DOHH2 (cell line): ENCODE results near the gene MYCBPAP.

Source experiments
- H3F3A ChIP-seq: fragments of 200-600 bp; sonication (generic), shearing (Covaris generic); 2 replicates; pipeline ENCODE4 v1.6.0; 2016; ENCODE audit warnings: antibody characterized with exemption, mild to moderate bottlenecking; ENCODE audit not compliant: control insufficient read depth, insufficient read depth
- H3K27ac ChIP-seq: fragments of 200-600 bp; sonication (generic); 2 replicates; pipeline ENCODE4 v1.5.1; 2014; ENCODE audit warnings: low read depth, mild to moderate bottlenecking, low read length, moderate library complexity
- H3K27me3 ChIP-seq: fragments of 200-600 bp; sonication (generic); 2 replicates; pipeline ENCODE4 v1.6.1; 2014; ENCODE audit warnings: mild to moderate bottlenecking, low read length, mixed read lengths; ENCODE audit not compliant: control insufficient read depth
- H3K36me3 ChIP-seq: fragments of 200-600 bp; sonication (generic); 2 replicates; pipeline ENCODE4 v1.6.1; 2014; ENCODE audit warnings: mild to moderate bottlenecking, low read length, moderate library complexity, mixed read lengths; ENCODE audit not compliant: control insufficient read depth
- H3K4me1 ChIP-seq: fragments of 200-600 bp; sonication (generic); 2 replicates; pipeline ENCODE4 v1.6.1; 2014; ENCODE audit warnings: mild to moderate bottlenecking, low read length, mixed read lengths; ENCODE audit not compliant: control insufficient read depth
- H3K4me2 ChIP-seq: fragments of 200-600 bp; sonication (generic); 2 replicates; pipeline ENCODE4 v1.6.0; 2014; ENCODE audit warnings: mild to moderate bottlenecking, low read length, moderate library complexity
- H3K4me3 ChIP-seq: fragments of 200-600 bp; sonication (generic); 2 replicates; pipeline ENCODE4 v1.5.1; 2014; ENCODE audit warnings: mild to moderate bottlenecking, low read length, mixed read lengths
- H3K79me2 ChIP-seq: fragments of 200-600 bp; sonication (generic); 2 replicates; pipeline ENCODE4 v1.6.1; 2014; ENCODE audit warnings: mild to moderate bottlenecking, low read length, mixed read lengths; ENCODE audit not compliant: control insufficient read depth
- H3K9me2 ChIP-seq: fragments of 200-600 bp; sonication (generic); replicated peaks from 2 replicates; pipeline ENCODE4 v1.6.1; 2014; ENCODE audit warnings: mild to moderate bottlenecking, low read length, mixed read lengths; ENCODE audit not compliant: control insufficient read depth
- H3K9me3 ChIP-seq: fragments of 200-600 bp; sonication (generic); 2 replicates; pipeline ENCODE4 v1.6.1; 2014; ENCODE audit warnings: antibody characterized with exemption, low read length, mixed read lengths; ENCODE audit not compliant: control insufficient read depth, insufficient read depth
- H4K20me1 ChIP-seq: fragments of 200-600 bp; sonication (generic); 2 replicates; pipeline ENCODE4 v1.6.0; 2014; ENCODE audit warnings: low read depth, mild to moderate bottlenecking, antibody characterized with exemption, low read length, moderate library complexity; ENCODE audit not compliant: control insufficient read depth, insufficient read depth
- EZH2phosphoT487 ChIP-seq: fragments of 200-600 bp; sonication (generic); IDR thresholded peaks from 2 replicates; pipeline ENCODE4 v1.6.1; 2017; ENCODE audit warnings: borderline replicate concordance, mild to moderate bottlenecking, antibody characterized with exemption, low read length, moderate library complexity, mixed read lengths
- TF ChIP-seq, protein P1 (sequence below): fragments of 200-600 bp; sonication (generic); IDR thresholded peaks from one replicate; pipeline ENCODE4 v1.5.1; 2014; ENCODE audit warnings: antibody characterized with exemption, mild to moderate bottlenecking, low read depth, low read length; ENCODE audit not compliant: poor library complexity, severe bottlenecking

Gene MYCBPAP

DNA sequence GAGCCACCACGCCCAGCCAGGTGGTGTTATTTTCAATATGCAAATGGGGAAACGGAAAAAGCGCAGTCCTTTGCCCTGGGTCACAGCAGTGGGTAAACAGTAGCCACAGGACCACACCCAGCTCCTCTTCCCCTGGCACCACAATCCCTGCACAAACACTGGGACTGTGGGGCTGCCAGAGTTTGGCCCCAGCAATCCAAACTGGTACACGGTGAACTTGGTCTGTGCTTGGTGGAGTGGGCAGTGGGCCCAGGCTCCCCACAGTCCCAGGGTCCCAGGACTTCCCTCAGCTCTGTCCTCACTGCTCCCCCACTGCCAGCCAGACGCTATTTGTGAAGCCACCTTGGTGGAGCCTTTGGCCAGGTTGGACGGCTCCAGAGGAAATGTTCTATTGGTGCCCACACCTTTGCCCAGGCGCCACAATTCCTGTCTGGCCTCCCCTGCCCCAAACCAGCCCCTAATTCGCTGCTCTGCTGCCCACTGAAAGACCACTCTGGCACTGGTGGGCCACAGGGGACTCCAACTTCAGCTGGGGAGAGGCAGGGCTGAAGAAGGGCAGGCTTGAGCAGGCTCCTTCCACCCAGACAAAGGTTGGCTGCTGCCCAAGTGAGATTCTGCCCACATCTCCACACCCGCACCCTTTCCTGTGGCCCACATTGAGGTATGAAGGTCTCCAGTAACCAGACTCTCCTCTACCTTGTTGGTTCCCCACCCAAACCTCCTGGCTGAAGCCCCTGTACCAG is 41.7 kb upstream of the MYCBPAP start:
- H3K36me3 ChIP-seq = no peaks in the 10 kb centered on the region
- no peaks in the 10 kb centered on the region for H3K9me2 ChIP-seq
- H3K9me3 ChIP-seq = no peaks in the 10 kb centered on the region
- no peak overlapping the region for H3K4me2 ChIP-seq
- H3K79me2 ChIP-seq = no peaks in the 10 kb centered on the region
- H3K27ac ChIP-seq = no peak overlapping the region
- H3F3A ChIP-seq = no peaks in the 10 kb centered on the region
- H3K27me3 ChIP-seq = no peaks in the 10 kb centered on the region
- no peak overlapping the region for H3K4me3 ChIP-seq
- peaks cover 5% of the 10 kb centered on the region for H3K4me1 ChIP-seq
- no peaks in the 10 kb centered on the region for H4K20me1 ChIP-seq
- no peak for TF ChIP-seq EZH2phosphoT487

DNA sequence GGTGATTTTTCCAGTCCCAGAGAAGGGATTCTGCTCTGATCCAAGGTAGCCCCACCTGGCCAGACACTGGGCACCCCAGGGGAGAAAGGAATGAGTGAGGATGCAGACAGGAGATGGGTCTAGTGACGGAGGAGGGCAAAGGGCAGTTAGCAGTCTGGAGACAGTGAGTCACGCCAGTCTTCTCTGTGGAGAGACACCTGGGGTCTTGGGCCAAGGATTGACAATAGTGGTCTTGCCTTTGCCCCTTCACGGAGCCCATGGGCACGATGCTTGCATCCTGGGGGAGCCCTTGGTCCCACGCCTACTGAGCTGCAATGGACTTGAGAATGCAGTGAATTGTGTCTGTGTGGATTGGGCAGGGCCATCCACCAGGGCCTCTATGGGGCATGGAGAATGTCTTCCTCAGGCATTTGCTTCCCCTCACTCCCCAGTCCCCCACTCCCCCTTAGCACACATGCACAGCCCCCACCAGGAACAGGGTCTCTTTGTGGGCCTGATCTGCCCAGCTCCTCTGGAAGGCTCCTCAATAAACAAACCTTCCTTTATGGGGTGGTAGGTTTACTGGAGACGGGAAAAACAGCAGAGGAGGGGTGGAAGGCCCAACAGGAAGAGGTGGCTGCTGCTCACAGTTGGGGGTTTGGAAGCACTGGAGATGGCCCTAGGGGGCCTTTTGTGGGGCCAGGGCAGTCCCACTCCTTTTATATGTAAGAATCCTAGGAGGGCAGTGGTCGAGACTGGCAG is 41.0 kb upstream of the MYCBPAP start:
- H3K9me3 ChIP-seq = no peaks in the 10 kb centered on the region
- no peak for TF ChIP-seq EZH2phosphoT487
- TF ChIP-seq, protein P1, sequence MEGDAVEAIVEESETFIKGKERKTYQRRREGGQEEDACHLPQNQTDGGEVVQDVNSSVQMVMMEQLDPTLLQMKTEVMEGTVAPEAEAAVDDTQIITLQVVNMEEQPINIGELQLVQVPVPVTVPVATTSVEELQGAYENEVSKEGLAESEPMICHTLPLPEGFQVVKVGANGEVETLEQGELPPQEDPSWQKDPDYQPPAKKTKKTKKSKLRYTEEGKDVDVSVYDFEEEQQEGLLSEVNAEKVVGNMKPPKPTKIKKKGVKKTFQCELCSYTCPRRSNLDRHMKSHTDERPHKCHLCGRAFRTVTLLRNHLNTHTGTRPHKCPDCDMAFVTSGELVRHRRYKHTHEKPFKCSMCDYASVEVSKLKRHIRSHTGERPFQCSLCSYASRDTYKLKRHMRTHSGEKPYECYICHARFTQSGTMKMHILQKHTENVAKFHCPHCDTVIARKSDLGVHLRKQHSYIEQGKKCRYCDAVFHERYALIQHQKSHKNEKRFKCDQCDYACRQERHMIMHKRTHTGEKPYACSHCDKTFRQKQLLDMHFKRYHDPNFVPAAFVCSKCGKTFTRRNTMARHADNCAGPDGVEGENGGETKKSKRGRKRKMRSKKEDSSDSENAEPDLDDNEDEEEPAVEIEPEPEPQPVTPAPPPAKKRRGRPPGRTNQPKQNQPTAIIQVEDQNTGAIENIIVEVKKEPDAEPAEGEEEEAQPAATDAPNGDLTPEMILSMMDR = no peak
- H3K4me3 ChIP-seq = no peak overlapping the region
- H3F3A ChIP-seq = no peaks in the 10 kb centered on the region
- no peaks in the 10 kb centered on the region for H3K9me2 ChIP-seq
- no peak overlapping the region for H3K27ac ChIP-seq
- H3K27me3 ChIP-seq = no peaks in the 10 kb centered on the region
- no peaks in the 10 kb centered on the region for H3K36me3 ChIP-seq
- peaks cover 5% of the 10 kb centered on the region for H3K4me1 ChIP-seq
- H4K20me1 ChIP-seq = no peaks in the 10 kb centered on the region
- no peaks in the 10 kb centered on the region for H3K79me2 ChIP-seq
- H3K4me2 ChIP-seq = no peak overlapping the region

DNA sequence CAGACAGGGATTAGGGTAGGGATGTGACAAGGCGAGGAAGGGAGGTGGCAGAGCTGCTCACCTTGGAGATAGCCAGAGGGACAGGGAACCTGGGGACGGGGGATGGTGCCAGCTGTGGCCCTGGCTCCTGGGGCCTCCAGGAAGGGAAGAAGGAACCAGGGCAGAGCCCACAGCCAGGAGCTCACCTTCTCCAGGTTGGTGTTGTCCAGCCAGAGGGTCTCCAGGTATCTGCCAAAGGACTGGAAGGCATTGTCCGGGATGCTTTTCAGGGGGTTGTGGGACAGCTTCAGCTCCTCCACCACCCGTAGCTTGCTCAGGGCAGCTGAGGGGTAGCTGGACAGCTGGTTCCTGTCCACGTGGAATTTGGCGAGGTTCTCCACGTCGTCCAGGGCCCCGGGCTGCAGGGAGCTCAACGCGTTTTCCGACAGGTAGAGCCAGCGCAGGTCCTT is 40.4 kb upstream of the MYCBPAP start:
- no peaks in the 10 kb centered on the region for H3K27me3 ChIP-seq
- no peak overlapping the region for H3K4me3 ChIP-seq
- no peaks in the 10 kb centered on the region for H3K9me3 ChIP-seq
- peaks cover 5% of the 10 kb centered on the region for H3K4me1 ChIP-seq
- no peak for TF ChIP-seq EZH2phosphoT487
- H3K9me2 ChIP-seq = no peaks in the 10 kb centered on the region
- no peaks in the 10 kb centered on the region for H3F3A ChIP-seq
- H4K20me1 ChIP-seq = no peaks in the 10 kb centered on the region
- H3K79me2 ChIP-seq = no peaks in the 10 kb centered on the region
- H3K27ac ChIP-seq = no peak overlapping the region
- H3K4me2 ChIP-seq = no peak overlapping the region
- H3K36me3 ChIP-seq = no peaks in the 10 kb centered on the region

DNA sequence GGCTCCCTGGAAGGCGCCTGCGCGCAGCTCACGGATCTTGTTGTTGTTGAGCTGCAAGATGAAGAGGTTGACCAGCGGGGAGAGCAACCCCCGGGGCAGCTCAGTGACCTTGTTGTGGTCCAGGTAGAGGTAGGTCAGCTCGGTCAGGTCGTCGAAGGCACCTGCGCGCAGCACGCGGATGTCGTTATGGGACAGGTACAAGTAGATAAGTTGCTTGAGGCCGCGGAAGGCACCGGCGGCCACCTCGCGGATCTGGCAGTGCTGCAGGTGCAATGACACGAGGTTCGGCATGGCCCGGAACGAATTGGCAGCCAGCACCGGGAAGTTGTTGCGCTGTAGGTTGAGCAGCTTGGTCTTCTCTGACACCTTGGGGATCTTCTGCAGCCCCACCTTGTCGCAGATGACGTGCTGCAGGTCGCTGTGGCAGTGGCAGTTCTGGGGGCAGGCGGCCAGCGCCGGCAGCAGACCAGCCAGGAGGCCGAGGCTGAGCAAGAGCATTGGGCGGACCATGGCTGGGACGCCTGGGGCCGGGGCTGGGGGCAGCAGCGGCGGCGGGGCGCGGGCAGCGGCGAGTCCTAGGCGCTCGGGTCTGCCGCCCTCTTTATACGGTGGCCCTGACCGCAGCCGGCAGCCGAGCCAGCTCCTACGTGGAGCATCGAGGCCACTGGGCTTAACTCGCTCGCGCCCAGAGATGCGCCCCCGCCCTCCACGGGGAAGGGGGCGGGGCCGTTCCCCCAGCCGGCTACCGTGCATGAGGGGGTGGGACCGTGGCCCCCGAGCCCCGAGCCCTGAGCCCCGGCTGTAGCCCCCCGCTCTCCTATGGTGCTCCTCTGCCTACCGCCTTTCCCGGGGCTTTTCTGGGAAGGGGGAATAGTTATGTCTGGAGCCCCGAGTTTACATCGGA is 39.7 kb upstream of the MYCBPAP start, which contains the start of gene CHAD:
Gene CHAD, minus strand, starts transcription at position 577 of the 904 bp plus-strand sequence. Its CDS starts 67 bp downstream, at position 510.
- Histone ChIP-seq H3K4me2 (no peak within 1 kb of the TSS), H3K27me3 (no peaks in the 10 kb centered on the region)

More for the DNA sequence above, 39.7 kb upstream of the MYCBPAP start, which contains the start of gene CHAD:
- Histone ChIP-seq H3K27ac (no peak within 1 kb of the TSS), H3K4me3 (no peak within 1 kb of the TSS), H4K20me1 (no peaks in the 10 kb centered on the region), H3K9me2 (no peaks in the 10 kb centered on the region), H3K36me3 (no peaks in the 10 kb centered on the region), H3K79me2 (no peaks in the 10 kb centered on the region), H3K4me1 (peaks cover 5% of the 10 kb centered on the region), H3K9me3 (no peaks in the 10 kb centered on the region), H3F3A (no peaks in the 10 kb centered on the region)
- no peak for TF ChIP-seq EZH2phosphoT487
- TF ChIP-seq, protein P1 = no peak
